GM12872 (cell line): ENCODE measurements around the gene CTCF.
A peak's percentile ranks its signal among the peaks of the same experiment; 100 is the strongest.

Source experiments
- TF ChIP-seq, protein P1 (sequence below): IDR thresholded peaks from 3 replicates; pipeline ENCODE4 v1.5.1; 2011; ENCODE audit warnings: low read depth, mild to moderate bottlenecking, low read length, moderate library complexity; ENCODE audit not compliant: insufficient read depth

The CTCF gene

DNA sequence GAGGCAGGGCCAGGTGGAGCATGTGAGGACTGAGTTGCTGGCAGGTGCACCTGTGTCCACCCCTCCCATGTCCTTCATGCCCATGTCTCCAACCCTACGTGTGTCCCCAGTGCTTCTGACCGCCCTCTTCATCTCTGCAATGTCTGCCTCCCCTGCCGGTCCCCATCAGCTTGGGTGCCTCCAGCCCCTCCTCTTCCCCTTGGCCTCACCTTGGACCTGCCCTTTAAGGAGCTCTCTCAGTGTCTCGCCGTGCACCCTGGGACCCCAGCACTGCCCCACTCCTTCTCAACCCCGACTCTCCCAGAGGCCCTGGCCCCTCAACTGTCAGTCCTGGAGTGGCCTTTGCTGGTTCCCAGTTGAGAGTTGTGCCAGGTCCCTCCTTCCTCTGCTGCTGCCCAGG lies 18.7 kb upstream of the CTCF start:
- TF ChIP-seq, protein P1, sequence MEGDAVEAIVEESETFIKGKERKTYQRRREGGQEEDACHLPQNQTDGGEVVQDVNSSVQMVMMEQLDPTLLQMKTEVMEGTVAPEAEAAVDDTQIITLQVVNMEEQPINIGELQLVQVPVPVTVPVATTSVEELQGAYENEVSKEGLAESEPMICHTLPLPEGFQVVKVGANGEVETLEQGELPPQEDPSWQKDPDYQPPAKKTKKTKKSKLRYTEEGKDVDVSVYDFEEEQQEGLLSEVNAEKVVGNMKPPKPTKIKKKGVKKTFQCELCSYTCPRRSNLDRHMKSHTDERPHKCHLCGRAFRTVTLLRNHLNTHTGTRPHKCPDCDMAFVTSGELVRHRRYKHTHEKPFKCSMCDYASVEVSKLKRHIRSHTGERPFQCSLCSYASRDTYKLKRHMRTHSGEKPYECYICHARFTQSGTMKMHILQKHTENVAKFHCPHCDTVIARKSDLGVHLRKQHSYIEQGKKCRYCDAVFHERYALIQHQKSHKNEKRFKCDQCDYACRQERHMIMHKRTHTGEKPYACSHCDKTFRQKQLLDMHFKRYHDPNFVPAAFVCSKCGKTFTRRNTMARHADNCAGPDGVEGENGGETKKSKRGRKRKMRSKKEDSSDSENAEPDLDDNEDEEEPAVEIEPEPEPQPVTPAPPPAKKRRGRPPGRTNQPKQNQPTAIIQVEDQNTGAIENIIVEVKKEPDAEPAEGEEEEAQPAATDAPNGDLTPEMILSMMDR = no peak

DNA sequence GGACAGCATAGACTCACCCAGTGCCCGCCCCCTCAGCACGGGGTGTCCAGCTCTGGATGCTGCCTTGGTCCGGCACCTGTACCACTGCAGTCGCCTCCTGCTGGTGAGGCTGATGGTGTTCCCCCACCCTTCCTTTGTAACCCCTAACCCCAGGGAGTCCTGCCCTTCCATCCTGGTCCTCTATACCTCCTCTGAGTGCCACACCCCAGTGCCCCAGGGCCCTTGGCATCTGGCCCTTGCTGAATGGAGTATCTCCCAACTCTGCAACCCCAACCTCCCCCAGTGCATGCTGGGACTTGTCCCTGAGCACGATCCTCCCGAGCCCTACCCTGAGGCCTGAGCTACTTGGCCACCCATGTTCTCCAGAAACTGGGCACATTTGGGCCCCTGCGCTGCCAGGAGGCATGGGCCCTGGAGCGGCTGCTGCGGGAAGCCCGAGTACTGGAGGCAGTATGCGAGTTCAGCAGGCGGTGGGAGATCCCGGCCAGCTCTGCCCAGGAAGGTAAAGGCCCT lies 17.9 kb upstream of the CTCF start:
- TF ChIP-seq, protein P1 = peak; percentile 41; the same call in 2 of the 3 replicates

DNA sequence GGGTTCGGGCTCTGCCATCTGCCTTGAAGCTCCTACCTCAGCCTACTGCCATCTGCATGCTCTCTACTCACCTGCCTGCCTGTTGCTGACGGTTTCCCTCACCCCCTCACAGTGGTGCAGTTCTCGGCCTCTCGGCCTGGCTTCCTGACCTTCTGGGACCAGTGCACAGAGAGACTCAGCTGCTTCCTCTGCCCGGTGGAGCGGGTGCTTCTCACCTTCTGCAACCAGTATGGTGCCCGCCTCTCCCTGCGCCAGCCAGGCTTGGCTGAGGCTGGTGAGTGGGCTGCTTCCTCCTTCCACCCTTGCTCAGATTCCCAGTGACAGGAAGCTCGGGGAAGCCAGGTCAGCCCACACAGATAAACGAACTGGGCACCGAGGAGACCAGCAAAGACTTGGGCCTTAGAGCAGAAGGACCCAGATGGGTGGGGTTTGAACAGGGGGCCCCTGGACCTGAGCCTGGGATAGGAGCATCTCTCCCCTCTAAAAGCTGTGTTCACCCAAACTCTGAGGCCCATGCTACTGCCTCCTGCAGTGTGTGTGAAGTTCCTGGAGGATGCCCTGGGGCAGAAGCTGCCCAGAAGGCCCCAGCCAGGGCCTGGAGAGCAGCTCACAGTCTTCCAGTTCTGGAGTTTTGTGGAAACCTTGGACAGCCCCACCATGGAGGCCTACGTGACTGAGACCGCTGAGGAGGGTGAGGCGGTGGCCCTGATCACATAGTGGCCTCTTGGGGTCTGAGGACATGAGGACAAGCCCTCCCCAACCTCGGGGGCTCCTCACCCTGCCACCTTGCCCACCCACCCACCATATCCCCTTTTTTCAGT lies 17.3 kb upstream of the CTCF start:
- TF ChIP-seq, protein P1 = no peak

DNA sequence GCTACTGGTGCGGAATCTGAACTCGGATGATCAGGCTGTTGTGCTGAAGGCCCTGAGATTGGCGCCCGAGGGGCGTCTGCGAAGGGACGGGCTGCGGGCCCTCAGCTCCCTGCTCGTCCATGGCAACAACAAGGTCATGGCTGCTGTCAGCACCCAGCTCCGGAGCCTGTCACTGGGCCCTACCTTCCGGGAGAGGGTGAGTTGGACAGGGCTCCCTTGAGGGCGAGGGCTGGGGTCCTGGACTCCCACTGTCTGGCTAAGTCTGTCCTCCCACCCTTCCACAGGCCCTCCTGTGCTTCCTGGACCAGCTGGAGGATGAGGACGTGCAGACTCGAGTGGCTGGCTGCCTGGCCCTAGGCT lies 16.7 kb upstream of the CTCF start:
- TF ChIP-seq, protein P1 = no peak

DNA sequence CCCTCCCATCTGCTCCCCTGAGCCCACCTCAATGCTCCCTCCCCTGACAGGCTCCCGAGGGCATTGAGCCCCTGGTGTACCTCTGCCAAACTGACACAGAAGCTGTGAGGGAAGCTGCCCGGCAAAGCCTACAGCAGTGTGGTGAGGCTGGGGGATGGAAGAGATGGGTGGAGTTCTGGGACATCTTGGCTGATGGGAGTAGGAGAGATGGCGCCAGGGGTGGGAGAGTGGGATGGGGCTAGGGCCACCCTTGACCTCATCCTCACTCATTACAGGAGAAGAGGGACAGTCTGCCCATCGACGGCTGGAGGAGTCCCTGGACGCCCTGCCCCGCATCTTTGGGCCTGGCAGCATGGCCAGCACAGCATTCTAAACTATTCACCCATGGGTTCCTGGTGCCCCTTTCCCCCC lies 16.2 kb upstream of the CTCF start:
- TF ChIP-seq, protein P1 = no peak

DNA sequence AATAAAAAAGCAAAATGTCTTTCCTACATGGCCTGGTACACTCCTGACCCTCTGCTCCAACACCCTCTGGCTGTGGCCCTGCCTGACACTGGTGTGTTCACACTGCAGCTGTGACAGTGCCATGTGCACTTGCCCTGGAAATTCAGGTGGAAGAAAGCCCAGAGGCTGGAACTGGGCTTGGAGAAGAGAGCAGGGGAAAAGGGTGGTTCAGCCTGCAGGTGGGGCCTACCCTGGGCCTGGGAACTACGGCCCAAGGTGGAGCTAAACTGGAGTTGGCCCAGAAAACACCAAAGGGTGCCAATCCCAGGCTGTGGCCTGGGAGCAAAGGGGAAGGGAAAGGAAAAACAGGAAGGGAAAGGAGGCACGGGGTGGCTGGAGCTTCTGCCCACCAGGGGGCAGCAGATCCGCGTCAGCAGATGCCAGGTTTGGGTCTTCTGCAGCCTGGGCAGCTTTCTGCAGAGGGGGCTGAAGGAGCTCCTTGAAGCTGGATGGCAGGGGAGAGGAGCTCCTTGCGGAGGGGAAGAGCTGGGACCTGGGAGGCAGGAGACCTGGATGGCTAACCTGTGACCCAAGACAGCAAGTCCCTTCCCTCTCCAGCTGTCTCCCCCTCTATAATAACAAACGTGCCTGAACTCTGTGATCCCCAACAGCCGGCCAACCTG lies 15.4 kb upstream of the CTCF start:
- TF ChIP-seq, protein P1 = peak; percentile 98

DNA sequence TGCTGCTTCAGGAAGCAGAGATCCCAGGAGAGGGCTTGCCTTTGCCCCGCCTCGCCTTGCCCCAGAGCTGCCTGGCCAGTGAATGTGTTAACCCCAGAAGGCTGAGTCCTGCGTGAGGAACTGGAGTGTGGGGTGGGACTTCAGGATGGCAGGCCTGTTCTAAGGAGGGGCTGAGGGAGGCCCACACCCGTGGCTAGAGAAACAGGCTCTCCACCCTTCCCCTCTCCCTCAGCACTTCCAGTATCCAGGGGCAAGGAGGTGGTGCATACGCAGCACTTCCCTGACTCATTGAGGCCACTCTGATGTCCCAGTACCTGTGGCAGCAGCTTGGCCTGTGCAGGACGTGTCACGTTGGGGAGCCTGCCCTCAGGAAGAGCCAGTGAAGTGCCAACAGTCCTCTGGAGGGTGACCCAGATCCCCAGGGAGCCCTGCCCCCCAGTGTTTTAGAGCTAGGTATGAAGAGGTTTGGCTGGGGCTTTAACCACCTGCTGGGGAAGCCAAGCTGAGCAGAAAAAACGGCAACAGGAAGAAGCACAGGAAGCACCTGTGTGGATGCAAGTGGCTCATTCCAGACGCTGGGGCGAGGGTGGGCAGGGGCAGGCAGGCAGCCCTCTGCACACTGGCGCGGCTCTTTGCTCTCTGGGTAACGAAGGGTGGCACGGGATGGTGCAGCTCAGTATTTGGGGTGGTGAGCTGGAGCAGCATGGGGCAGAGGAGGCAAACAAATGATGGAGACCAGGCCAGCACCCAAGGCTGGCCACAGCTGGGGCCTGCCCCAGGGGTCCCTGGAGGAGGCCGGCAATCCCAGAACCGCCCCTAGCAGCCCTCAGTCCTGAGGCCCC lies 14.7 kb upstream of the CTCF start:
- TF ChIP-seq, protein P1 = 0 out of 3 replicates have a peak, but pooled peaks have one; percentile 5
